Esophagus squamous epithelium (tissue), 5 donors: ENCODE results near the gene RARB. TPM values are rescaled to one million over a fixed set of nuclear protein-coding genes. Genes with fewer than 3 reads are reported as not detected.

Experiments used
- DNase-seq: peaks from one replicate; lab custom pipeline; 2025; lab: John Stamatoyannopoulos, UW
- H3K27ac ChIP-seq, 4 donors: fragments of 200-600 bp; sonication (generic); one replicate each; pipeline ENCODE4 v1.5.1; 2016 to 2019; ENCODE audit warnings: mild to moderate bottlenecking in 1 of 4
- H3K27me3 ChIP-seq, 4 donors: fragments of 200-600 bp; sonication (generic); 1 replicate in 3 of 4; 2 replicates in 1 of 4; pipeline versions ENCODE4 v1.5.1 to v1.6.0; 2017 to 2021; ENCODE audit warnings: antibody characterized with exemption in 1 of 4
- H3K36me3 ChIP-seq, 3 donors: fragments of 200-600 bp; sonication (generic); one replicate each; pipeline ENCODE4 v1.5.1; 2016 to 2019
- H3K4me1 ChIP-seq, 3 donors: fragments of 200-600 bp; sonication (generic); one replicate each; pipeline ENCODE4 v1.5.1; 2017 to 2019
- H3K4me3 ChIP-seq, 4 donors: fragments of 200-600 bp; sonication (generic); 1 replicate in 3 of 4; 2 replicates in 1 of 4; pipeline ENCODE4 v1.5.1; 2016 to 2019; ENCODE audit warnings: mild to moderate bottlenecking in 2 of 4, moderate library complexity in 1 of 4
- H3K9me3 ChIP-seq, 3 donors: fragments of 200-600 bp; sonication (generic); one replicate each; pipeline ENCODE4 v1.5.1; 2016 to 2019
- CTCF ChIP-seq, 6 experiments: fragments of 450-650 bp in 4 of 6; fragments of 200-600 bp in 2 of 6; sonication (generic) in 2 of 6; IDR thresholded peaks; one replicate each; pipeline ENCODE4 v1.5.1; 2016 to 2019; ENCODE audit warnings: antibody characterized with exemption in 6 of 6, mild to moderate bottlenecking in 4 of 6, moderate library complexity in 4 of 6
- POLR2A ChIP-seq, 4 donors: fragments of 450-650 bp; IDR thresholded peaks; one replicate each; pipeline ENCODE4 v1.6.1; 2017; ENCODE audit warnings: antibody characterized with exemption in 4 of 4, mild to moderate bottlenecking in 4 of 4, moderate library complexity in 3 of 4
- WGBS, 2 donors: methylation state at CpG; one replicate each; pipeline ENCODE4 v1.1.5; 2018; 5-methylcytosine and 5-hydroxymethylcytosine counted together
- intact Hi-C: fragments of 100-400 bp; cut with DNase I; formaldehyde crosslinking; loops from one replicate; pipeline ENCODE4 v1.15.0; 2022
- total RNA-seq, 4 donors: library from RNA; depleted of rRNA; stranded (reverse); fragments of >200 nt; gene quantifications; one replicate each; pipeline ENCODE4 v1.1.0, GENCODE V29; 2016
- donor health status: DM: yes; HTN: yes; CAD: no.

The RARB gene
- total RNA-seq, 4 donors from 2014 or later: 1.9 to 9.0 (median 3.5) TPM

- Histone ChIP-seq H3K9me3 (no peaks in the 10 kb centered on the region), H3K4me3 (no peak overlapping the region), H3K27me3 (no peaks in the 10 kb centered on the region), H3K36me3 (no peaks in the 10 kb centered on the region), H3K4me1 (peaks cover 0 to 16% (median 0%) of the 10 kb centered on the region in 3 donors), H3K27ac (peak overlapping the region in 3 of 4 donors; percentile 61 to 74 (median 67))
- intact Hi-C loops: no loop called here
- 61 to 88% methylated on average over 2 of the region's 2 CpGs for WGBS, 2 donors
- no peak for TF ChIP-seq POLR2A (IDR thresholded peaks at IDR 0.05)
- TF ChIP-seq CTCF (IDR thresholded peaks at IDR 0.05): no peak
- DNase-seq: no peak
Measured at GRCh38 chr3:25397150-25397549, 30.9 kb upstream of the RARB start.

- Histone ChIP-seq H3K27me3 (no peaks in the 10 kb centered on the region), H3K36me3 (no peaks in the 10 kb centered on the region), H3K4me3 (no peak overlapping the region), H3K9me3 (no peaks in the 10 kb centered on the region), H3K4me1 (peaks cover 0 to 16% (median 0%) of the 10 kb centered on the region in 3 donors), H3K27ac (no peak overlapping the region)
- intact Hi-C loops: no loop called here
- no peak for TF ChIP-seq CTCF (IDR thresholded peaks at IDR 0.05)
- TF ChIP-seq POLR2A (IDR thresholded peaks at IDR 0.05): no peak
- DNase-seq: no peak
- WGBS, 2 donors: 21 to 39% methylated on average over 1 of the region's 1 CpG
Measured at GRCh38 chr3:25400587-25400986, 27.5 kb upstream of the RARB start.

- no peak for TF ChIP-seq CTCF (IDR thresholded peaks at IDR 0.05)
- no peak for TF ChIP-seq POLR2A (IDR thresholded peaks at IDR 0.05)
- intact Hi-C loops: no loop called here
- Histone ChIP-seq H3K27ac (no peak overlapping the region), H3K27me3 (no peaks in the 10 kb centered on the region), H3K36me3 (no peaks in the 10 kb centered on the region), H3K4me1 (peaks cover 0 to 8% (median 0%) of the 10 kb centered on the region in 3 donors), H3K9me3 (no peaks in the 10 kb centered on the region), H3K4me3 (no peak overlapping the region)
- 70 to 77% methylated on average over 4 of the region's 4 CpGs for WGBS, 2 donors
- no peak for DNase-seq
Measured at GRCh38 chr3:25403968-25404367, 24.1 kb upstream of the RARB start.

GRCh38 chr3:25404569-25404968 lies 23.5 kb upstream of the RARB start:
- H3K27ac ChIP-seq: no peak overlapping the region
- 69 to 83% methylated on average over 4 of the region's 4 CpGs for WGBS, 2 donors
- no peaks in the 10 kb centered on the region for H3K9me3 ChIP-seq
- no peak for DNase-seq
- H3K4me3 ChIP-seq: no peak overlapping the region
- no peaks in the 10 kb centered on the region for H3K27me3 ChIP-seq
- peaks cover 0 to 8% (median 0%) of the 10 kb centered on the region in 3 donors for H3K4me1 ChIP-seq
- TF ChIP-seq POLR2A (IDR thresholded peaks at IDR 0.05) (no peak), CTCF (IDR thresholded peaks at IDR 0.05) (no peak)
- intact Hi-C loops: no loop called here
- H3K36me3 ChIP-seq: no peaks in the 10 kb centered on the region

DNA sequence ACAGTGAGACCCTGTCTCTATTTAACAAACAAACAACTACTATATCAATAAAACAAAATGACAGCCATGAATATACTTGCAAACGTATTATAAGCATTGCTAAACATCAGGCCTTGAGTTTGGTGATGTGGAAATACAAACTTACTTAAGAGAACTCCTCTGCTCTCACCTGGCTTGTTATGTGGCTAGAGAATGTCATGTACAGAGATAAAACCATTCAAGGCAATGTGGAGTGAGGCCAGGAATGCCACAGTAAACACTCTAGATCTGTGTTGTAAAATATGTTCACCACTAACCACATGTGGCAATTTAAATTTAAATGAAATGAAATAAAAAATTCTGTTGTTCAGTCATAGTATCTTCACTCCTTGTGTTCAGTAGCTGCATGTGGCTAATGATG lies 22.7 kb upstream of the RARB start:
- Histone ChIP-seq H3K27me3 (no peaks in the 10 kb centered on the region), H3K36me3 (no peaks in the 10 kb centered on the region), H3K4me1 (peaks cover 0 to 4% (median 0%) of the 10 kb centered on the region in 3 donors), H3K27ac (no peak overlapping the region), H3K9me3 (no peaks in the 10 kb centered on the region), H3K4me3 (no peak overlapping the region)
- intact Hi-C loops: no loop called here
- TF ChIP-seq POLR2A (IDR thresholded peaks at IDR 0.05) (no peak), CTCF (IDR thresholded peaks at IDR 0.05) (no peak)
- DNase-seq: no peak
- 55 to 84% methylated on average over 1 of the region's 1 CpG for WGBS, 2 donors
